ENCODE results near the gene PGS1.

The PGS1 gene

GRCh38 chr17:78372841-78373240 lies 5.6 kb upstream of the PGS1 start:
- no peak for TF ChIP-seq CTCF (IDR thresholded peaks at IDR 0.05; ENCODE audit: borderline replicate concordance, insufficient read depth, low read depth, low read length)
- H3K4me3 ChIP-seq (ENCODE audit: low read depth, low read length) = no peak overlapping the region

GRCh38 chr17:78374189-78374588 lies 4.3 kb upstream of the PGS1 start:
- no peak overlapping the region for H3K4me3 ChIP-seq (ENCODE audit: low read depth, low read length)
- TF ChIP-seq CTCF (IDR thresholded peaks at IDR 0.05; ENCODE audit: borderline replicate concordance, insufficient read depth, low read depth, low read length) = no peak

- no peak for TF ChIP-seq CTCF (IDR thresholded peaks at IDR 0.05; ENCODE audit: borderline replicate concordance, insufficient read depth, low read depth, low read length)
- H3K4me3 ChIP-seq (ENCODE audit: low read depth, low read length) = no peak overlapping the region
Observed at GRCh38 chr17:78374631-78375274, 3.7 kb upstream of the PGS1 start.

GRCh38 chr17:78375401-78376151 lies 2.9 kb upstream of the PGS1 start:
- H3K4me3 ChIP-seq (ENCODE audit: low read depth, low read length) = no peak overlapping the region

GRCh38 chr17:78376161-78376560 lies 2.3 kb upstream of the PGS1 start:
- no peak overlapping the region for H3K4me3 ChIP-seq (ENCODE audit: low read depth, low read length)
- TF ChIP-seq CTCF (IDR thresholded peaks at IDR 0.05; ENCODE audit: borderline replicate concordance, insufficient read depth, low read depth, low read length) = no peak

More at GRCh38 chr17:78375401-78376151, 2.9 kb upstream of the PGS1 start:
- no peak for TF ChIP-seq CTCF (IDR thresholded peaks at IDR 0.05; ENCODE audit: borderline replicate concordance, insufficient read depth, low read depth, low read length)

GRCh38 chr17:78377858-78378224 lies 608 bp upstream of the PGS1 start:
- TF ChIP-seq CTCF (IDR thresholded peaks at IDR 0.05; ENCODE audit: borderline replicate concordance, insufficient read depth, low read depth, low read length) = no peak
- H3K4me3 ChIP-seq (ENCODE audit: low read depth, low read length) = peak overlapping the region; percentile 86

- no peak for TF ChIP-seq CTCF (IDR thresholded peaks at IDR 0.05; ENCODE audit: borderline replicate concordance, insufficient read depth, low read depth, low read length)
- peak overlapping the region; percentile 86 for H3K4me3 ChIP-seq (ENCODE audit: low read depth, low read length)
Observed at GRCh38 chr17:78379131-78379491, 662 bp downstream of the PGS1 start.

Measured in GM12875 (cell line).